ENCODE measurements around the gene CLSTN3. TPM values are rescaled to one million over a fixed set of nuclear protein-coding genes. Genes with fewer than 3 reads are reported as not detected.

The CLSTN3 gene
- total RNA-seq, 1 donor from 2014 or later = 19.9 TPM

DNA sequence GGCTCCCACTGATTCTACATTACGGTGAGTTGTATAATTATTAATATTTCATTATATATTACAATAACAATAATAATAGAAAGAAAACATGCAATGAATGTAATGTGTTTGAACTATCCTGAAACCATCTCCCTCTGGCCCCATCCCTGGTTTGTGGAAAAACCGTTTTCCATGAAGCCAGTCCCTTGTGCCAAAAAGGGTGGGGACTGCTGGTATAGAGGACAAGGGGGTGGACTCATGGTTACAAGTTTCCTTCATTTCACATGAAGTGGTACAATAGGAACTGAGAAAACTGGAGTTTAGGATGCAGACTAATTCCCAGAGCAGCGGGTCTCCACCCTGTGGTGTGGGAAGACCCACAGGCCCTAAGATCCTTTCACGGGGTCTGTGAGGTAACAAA lies 18.1 kb upstream of the CLSTN3 start:
- H3K4me3 Mint-ChIP-seq (ENCODE audit: unreplicated experiment) = no peak overlapping the region
- TF ChIP-seq, protein P1, sequence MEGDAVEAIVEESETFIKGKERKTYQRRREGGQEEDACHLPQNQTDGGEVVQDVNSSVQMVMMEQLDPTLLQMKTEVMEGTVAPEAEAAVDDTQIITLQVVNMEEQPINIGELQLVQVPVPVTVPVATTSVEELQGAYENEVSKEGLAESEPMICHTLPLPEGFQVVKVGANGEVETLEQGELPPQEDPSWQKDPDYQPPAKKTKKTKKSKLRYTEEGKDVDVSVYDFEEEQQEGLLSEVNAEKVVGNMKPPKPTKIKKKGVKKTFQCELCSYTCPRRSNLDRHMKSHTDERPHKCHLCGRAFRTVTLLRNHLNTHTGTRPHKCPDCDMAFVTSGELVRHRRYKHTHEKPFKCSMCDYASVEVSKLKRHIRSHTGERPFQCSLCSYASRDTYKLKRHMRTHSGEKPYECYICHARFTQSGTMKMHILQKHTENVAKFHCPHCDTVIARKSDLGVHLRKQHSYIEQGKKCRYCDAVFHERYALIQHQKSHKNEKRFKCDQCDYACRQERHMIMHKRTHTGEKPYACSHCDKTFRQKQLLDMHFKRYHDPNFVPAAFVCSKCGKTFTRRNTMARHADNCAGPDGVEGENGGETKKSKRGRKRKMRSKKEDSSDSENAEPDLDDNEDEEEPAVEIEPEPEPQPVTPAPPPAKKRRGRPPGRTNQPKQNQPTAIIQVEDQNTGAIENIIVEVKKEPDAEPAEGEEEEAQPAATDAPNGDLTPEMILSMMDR (IDR thresholded peaks at IDR 0.05) = no peak
- peaks cover 19% of the 10 kb centered on the region for H3K4me1 Mint-ChIP-seq (ENCODE audit: low read depth)
- no peaks in the 10 kb centered on the region for H3K9me3 Mint-ChIP-seq (ENCODE audit: low read depth)
- H3K36me3 Mint-ChIP-seq (ENCODE audit: low read depth) = peaks cover 2% of the 10 kb centered on the region
- no peak for DNase-seq (ENCODE audit: low spot score)
- no peaks in the 10 kb centered on the region for H3K27me3 Mint-ChIP-seq (ENCODE audit: low read depth)
- H3K27ac Mint-ChIP-seq (ENCODE audit: unreplicated experiment) = no peak overlapping the region

DNA sequence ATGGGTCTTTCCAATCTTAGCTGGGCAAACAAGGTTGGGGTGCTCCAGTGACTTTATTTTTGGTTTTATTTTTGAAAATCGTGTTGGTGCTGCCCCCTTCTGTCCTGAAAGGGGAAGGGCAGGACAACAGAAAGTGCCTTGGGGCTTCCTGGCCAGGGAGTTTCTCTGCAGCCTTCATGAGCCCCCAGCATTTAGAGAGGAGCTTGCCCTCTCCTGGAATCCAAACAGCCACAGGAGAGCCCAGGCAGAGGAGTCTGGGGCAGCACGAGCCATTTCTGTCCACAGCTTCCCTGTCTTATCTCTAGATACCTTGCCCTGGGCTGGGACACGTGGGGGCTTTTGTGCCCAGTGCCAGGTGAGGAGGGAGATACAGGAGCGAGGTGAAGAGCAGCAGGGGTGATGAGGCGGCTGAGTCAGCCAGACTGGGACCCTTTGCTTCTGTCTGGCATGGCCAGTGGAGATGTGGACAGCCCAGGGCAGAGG lies 16.7 kb upstream of the CLSTN3 start:
- peaks cover 10% of the 10 kb centered on the region for H3K4me1 Mint-ChIP-seq (ENCODE audit: low read depth)
- H3K4me3 Mint-ChIP-seq (ENCODE audit: unreplicated experiment) = no peak overlapping the region
- H3K36me3 Mint-ChIP-seq (ENCODE audit: low read depth) = peaks cover 2% of the 10 kb centered on the region
- no peaks in the 10 kb centered on the region for H3K9me3 Mint-ChIP-seq (ENCODE audit: low read depth)
- TF ChIP-seq, protein P1 (IDR thresholded peaks at IDR 0.05) = peak; percentile 94
- DNase-seq (ENCODE audit: low spot score) = peak; percentile 57
- H3K27ac Mint-ChIP-seq (ENCODE audit: unreplicated experiment) = no peak overlapping the region
- peaks cover 6% of the 10 kb centered on the region for H3K27me3 Mint-ChIP-seq (ENCODE audit: low read depth)

DNA sequence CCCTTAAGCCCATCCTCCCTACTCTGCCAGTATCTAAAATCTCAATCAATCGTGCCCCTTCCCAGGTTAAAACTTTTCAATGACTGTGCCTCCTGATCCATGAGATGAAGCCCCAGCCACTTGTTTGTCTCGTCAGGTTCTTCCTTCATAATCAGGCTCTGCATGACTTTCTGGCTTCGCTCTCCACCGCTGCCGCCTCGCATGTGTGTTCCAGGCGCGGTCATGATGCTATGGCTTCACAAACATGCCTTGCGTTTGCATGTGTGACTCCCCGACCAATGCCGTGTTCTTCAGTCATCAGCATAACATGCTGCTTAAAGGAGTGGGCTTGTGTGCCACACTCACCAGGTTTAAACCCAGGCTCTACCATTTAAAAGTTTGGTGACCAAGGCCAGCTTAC lies 16.2 kb upstream of the CLSTN3 start:
- peak; percentile 38 for DNase-seq (ENCODE audit: low spot score)
- no peaks in the 10 kb centered on the region for H3K9me3 Mint-ChIP-seq (ENCODE audit: low read depth)
- H3K4me3 Mint-ChIP-seq (ENCODE audit: unreplicated experiment) = no peak overlapping the region
- TF ChIP-seq, protein P1 (IDR thresholded peaks at IDR 0.05) = no peak
- peaks cover 6% of the 10 kb centered on the region for H3K4me1 Mint-ChIP-seq (ENCODE audit: low read depth)
- H3K27me3 Mint-ChIP-seq (ENCODE audit: low read depth) = peaks cover 6% of the 10 kb centered on the region
- peaks cover 2% of the 10 kb centered on the region for H3K36me3 Mint-ChIP-seq (ENCODE audit: low read depth)
- H3K27ac Mint-ChIP-seq (ENCODE audit: unreplicated experiment) = no peak overlapping the region

DNA sequence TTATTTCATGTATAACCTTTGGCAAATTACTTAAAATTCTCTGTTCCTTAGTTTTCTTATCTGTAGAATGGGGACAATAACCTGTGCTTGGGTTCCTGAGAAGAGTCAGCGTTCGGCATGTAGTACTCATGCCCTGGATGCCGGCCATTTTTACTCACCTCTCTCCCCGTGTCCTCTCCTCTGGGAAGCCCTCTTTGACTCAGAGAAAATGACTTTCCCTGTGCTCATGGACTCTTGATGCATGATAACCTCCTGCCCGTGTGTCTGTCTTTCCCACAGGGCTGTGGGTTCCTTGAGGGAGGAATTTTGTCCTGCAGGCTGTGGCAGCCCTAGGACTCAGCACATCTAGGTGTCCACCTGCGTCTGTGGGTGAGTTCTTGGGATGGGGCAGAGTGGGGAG lies 15.3 kb upstream of the CLSTN3 start:
- DNase-seq (ENCODE audit: low spot score) = no peak
- TF ChIP-seq, protein P1 (IDR thresholded peaks at IDR 0.05) = no peak
- Mint-ChIP-seq H3K27me3 (ENCODE audit: low read depth) (peaks cover 6% of the 10 kb centered on the region), H3K27ac (ENCODE audit: unreplicated experiment) (no peak overlapping the region), H3K36me3 (ENCODE audit: low read depth) (peaks cover 2% of the 10 kb centered on the region), H3K9me3 (ENCODE audit: low read depth) (no peaks in the 10 kb centered on the region), H3K4me1 (ENCODE audit: low read depth) (no peaks in the 10 kb centered on the region), H3K4me3 (ENCODE audit: unreplicated experiment) (no peak overlapping the region)

DNA sequence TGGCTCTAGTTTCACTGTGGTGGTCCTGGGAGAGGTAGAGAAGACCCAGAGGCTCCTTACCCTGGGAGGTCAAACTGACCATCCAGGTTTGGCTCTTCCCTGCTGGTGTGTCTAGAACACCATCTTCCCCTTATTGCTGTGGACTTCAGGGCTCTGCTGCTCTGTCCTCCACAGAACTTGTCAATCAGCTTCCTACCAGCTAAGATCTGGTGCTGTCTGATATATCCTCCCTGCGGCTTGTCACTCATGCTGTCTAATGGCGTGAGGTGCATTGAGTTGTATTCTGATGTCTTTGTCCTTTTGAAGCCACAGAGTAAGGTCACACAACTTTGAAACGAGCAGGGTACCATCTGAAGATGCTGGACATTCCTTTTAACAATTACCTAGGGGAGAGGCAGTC lies 14.0 kb upstream of the CLSTN3 start:
- Mint-ChIP-seq H3K4me1 (ENCODE audit: low read depth) (no peaks in the 10 kb centered on the region), H3K9me3 (ENCODE audit: low read depth) (no peaks in the 10 kb centered on the region), H3K4me3 (ENCODE audit: unreplicated experiment) (no peak overlapping the region), H3K27me3 (ENCODE audit: low read depth) (peaks cover 6% of the 10 kb centered on the region), H3K27ac (ENCODE audit: unreplicated experiment) (no peak overlapping the region), H3K36me3 (ENCODE audit: low read depth) (peaks cover 2% of the 10 kb centered on the region)
- TF ChIP-seq, protein P1 (IDR thresholded peaks at IDR 0.05) = no peak
- DNase-seq (ENCODE audit: low spot score) = no peak
